HepG2 (cell line): ENCODE data around the gene SPTBN4. TPM values are rescaled to one million over a fixed set of nuclear protein-coding genes. Genes with fewer than 3 reads are reported as not detected.
A peak's percentile ranks its signal among the peaks of the same experiment; 100 is the strongest.

Source experiments
- CTCF ChIP-seq: sonication (generic); formaldehyde crosslinking; IDR thresholded peaks from 2 replicates; pipeline ENCODE4 v1.5.0; 2020; ENCODE audit warnings: mild to moderate bottlenecking, missing genetic modification reagents, moderate library complexity
- HOXA5 ChIP-seq: sonication (generic); formaldehyde crosslinking; IDR thresholded peaks from 2 replicates; pipeline ENCODE4 v1.4.0; 2020; ENCODE audit warnings: missing genetic modification reagents
- MTF2 ChIP-seq: sonication (generic); formaldehyde crosslinking; IDR thresholded peaks from 2 replicates; pipeline ENCODE4 v1.5.0; 2020; ENCODE audit warnings: missing genetic modification reagents, borderline replicate concordance
- PBX2 ChIP-seq: IDR thresholded peaks from 2 replicates; pipeline ENCODE4 v1.6.1; 2016; ENCODE audit warnings: control low read depth
- RAD21 ChIP-seq: fragments of 450-650 bp; formaldehyde crosslinking; IDR thresholded peaks from 2 replicates; pipeline ENCODE4 v1.5.0; 2020; ENCODE audit warnings: mild to moderate bottlenecking
- RXRB ChIP-seq: IDR thresholded peaks from 2 replicates; pipeline ENCODE4 v1.6.1; 2016; ENCODE audit warnings: borderline replicate concordance, missing genetic modification reagents, missing compliant biosample characterization
- SP4 ChIP-seq: sonication (generic); formaldehyde crosslinking; IDR thresholded peaks from 2 replicates; pipeline ENCODE4 v1.8.1; 2023; ENCODE audit warnings: mild to moderate bottlenecking, missing genetic modification reagents
- SP5 ChIP-seq: IDR thresholded peaks from 2 replicates; pipeline ENCODE4 v1.6.1; 2016; ENCODE audit warnings: low read depth, borderline replicate concordance
- XRCC5 ChIP-seq: fragments of 200-400 bp; formaldehyde crosslinking; optimal IDR thresholded peaks from 2 replicates; pipeline ENCODE3; 2017; ENCODE audit warnings: mild to moderate bottlenecking, low read length
- ZNF142 ChIP-seq: sonication (generic); formaldehyde crosslinking; IDR thresholded peaks from 2 replicates; pipeline ENCODE4 v1.4.0; 2020; ENCODE audit warnings: missing genetic modification reagents
- ZNF777 ChIP-seq: sonication (generic); formaldehyde crosslinking; IDR thresholded peaks from 2 replicates; pipeline ENCODE4 v1.4.0; 2020; ENCODE audit warnings: missing genetic modification reagents
- polyA plus RNA-seq, 8 experiments: library from polyadenylated mRNA; depleted of rRNA in 3 of 8; stranded (reverse) in 7 of 8; unstranded in 1 of 8; fragments of >200 nt; fragmentation: Illumina TruSeq in 4 of 8; extraction: Trizol in 4 of 8; gene quantifications; 2 replicates each; pipeline versions ENCODE4 v1.2.1 to v1.2.3, GENCODE V29; 2011 to 2016; ENCODE audit warnings: low read depth in 4 of 8, missing spikeins in 1 of 8, mixed read lengths in 1 of 8; ENCODE audit not compliant: insufficient read depth in 1 of 8
- total RNA-seq, 5 experiments: library from RNA; depleted of rRNA; stranded (reverse); fragments of >200 nt; fragmentation: Illumina TruSeq; extraction: Trizol; gene quantifications; 2 replicates each; pipeline ENCODE4 v1.2.3, GENCODE V29; 2016; ENCODE audit warnings: low read depth in 1 of 5
- TF ChIP-seq, protein P1 (sequence below): sonication (generic); formaldehyde crosslinking; IDR thresholded peaks from 2 replicates; pipeline ENCODE4 v1.4.0; 2020; ENCODE audit warnings: low read depth, missing genetic modification reagents
- TF ChIP-seq, protein P2 (sequence below): sonication (generic); formaldehyde crosslinking; IDR thresholded peaks from 2 replicates; pipeline ENCODE4 v1.4.0; 2020; ENCODE audit warnings: missing genetic modification reagents

SPTBN4 gene
- total and polyA plus RNA-seq, 2 of the 13 experiments (the other 11 are each of a cell fraction or from before 2014, with no cell fraction given), result 0.11 TPM

GRCh38 chr19:40598121-40598917 is 131.5 kb downstream of the SPTBN4 start (continued):
- peak; percentile 60; the same call in 1 of the 2 replicates for TF ChIP-seq ZNF142 (CRISPR knock-in tag)
- TF ChIP-seq PBX2 (CRISPR knock-in tag), result no peak
- TF ChIP-seq RAD21 (CRISPR knock-in tag), result peak; percentile 89
- 0 out of 2 replicates have a peak, but pooled peaks have one; percentile 42 for TF ChIP-seq SP5 (CRISPR knock-in tag)
- TF ChIP-seq, protein P1, sequence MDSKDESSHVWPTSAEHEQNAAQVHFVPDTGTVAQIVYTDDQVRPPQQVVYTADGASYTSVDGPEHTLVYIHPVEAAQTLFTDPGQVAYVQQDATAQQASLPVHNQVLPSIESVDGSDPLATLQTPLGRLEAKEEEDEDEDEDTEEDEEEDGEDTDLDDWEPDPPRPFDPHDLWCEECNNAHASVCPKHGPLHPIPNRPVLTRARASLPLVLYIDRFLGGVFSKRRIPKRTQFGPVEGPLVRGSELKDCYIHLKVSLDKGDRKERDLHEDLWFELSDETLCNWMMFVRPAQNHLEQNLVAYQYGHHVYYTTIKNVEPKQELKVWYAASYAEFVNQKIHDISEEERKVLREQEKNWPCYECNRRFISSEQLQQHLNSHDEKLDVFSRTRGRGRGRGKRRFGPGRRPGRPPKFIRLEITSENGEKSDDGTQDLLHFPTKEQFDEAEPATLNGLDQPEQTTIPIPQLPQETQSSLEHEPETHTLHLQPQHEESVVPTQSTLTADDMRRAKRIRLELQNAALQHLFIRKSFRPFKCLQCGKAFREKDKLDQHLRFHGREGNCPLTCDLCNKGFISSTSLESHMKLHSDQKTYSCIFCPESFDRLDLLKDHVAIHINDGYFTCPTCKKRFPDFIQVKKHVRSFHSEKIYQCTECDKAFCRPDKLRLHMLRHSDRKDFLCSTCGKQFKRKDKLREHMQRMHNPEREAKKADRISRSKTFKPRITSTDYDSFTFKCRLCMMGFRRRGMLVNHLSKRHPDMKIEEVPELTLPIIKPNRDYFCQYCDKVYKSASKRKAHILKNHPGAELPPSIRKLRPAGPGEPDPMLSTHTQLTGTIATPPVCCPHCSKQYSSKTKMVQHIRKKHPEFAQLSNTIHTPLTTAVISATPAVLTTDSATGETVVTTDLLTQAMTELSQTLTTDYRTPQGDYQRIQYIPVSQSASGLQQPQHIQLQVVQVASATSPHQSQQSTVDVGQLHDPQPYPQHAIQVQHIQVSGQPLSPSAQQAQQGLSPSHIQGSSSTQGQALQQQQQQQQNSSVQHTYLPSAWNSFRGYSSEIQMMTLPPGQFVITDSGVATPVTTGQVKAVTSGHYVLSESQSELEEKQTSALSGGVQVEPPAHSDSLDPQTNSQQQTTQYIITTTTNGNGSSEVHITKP (CRISPR knock-in tag), result peak; percentile 74; the same call in 1 of the 2 replicates
- peak; percentile 82 for TF ChIP-seq XRCC5
- TF ChIP-seq MTF2 (CRISPR knock-in tag), result no peak
- TF ChIP-seq RXRB (CRISPR knock-in tag), result peak; percentile 35; the same call in 1 of the 2 replicates
- TF ChIP-seq SP4 (CRISPR knock-in tag), result 0 out of 2 replicates have a peak, but pooled peaks have one; percentile 42
- TF ChIP-seq HOXA5 (CRISPR knock-in tag), result 0 out of 2 replicates have a peak, but pooled peaks have one; percentile 40
- TF ChIP-seq, protein P2, sequence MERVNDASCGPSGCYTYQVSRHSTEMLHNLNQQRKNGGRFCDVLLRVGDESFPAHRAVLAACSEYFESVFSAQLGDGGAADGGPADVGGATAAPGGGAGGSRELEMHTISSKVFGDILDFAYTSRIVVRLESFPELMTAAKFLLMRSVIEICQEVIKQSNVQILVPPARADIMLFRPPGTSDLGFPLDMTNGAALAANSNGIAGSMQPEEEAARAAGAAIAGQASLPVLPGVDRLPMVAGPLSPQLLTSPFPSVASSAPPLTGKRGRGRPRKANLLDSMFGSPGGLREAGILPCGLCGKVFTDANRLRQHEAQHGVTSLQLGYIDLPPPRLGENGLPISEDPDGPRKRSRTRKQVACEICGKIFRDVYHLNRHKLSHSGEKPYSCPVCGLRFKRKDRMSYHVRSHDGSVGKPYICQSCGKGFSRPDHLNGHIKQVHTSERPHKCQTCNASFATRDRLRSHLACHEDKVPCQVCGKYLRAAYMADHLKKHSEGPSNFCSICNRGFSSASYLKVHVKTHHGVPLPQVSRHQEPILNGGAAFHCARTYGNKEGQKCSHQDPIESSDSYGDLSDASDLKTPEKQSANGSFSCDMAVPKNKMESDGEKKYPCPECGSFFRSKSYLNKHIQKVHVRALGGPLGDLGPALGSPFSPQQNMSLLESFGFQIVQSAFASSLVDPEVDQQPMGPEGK, result peak; percentile 64; the same call in 1 of the 2 replicates
- TF ChIP-seq ZNF777, result peak; percentile 63
- TF ChIP-seq CTCF (CRISPR knock-in tag), result peak; percentile 94
